Thymus (tissue), 11 donors: Measurements from ENCODE around the gene RASSF9. TPM values are rescaled to one million over a fixed set of nuclear protein-coding genes. Genes with fewer than 3 reads are reported as not detected.

Experiments used
- DNase-seq, 9 donors: peaks; one replicate each; pipeline ENCODE4 v3.0.0-alpha.2; 2013; ENCODE audit warnings: low spot score in 9 of 9, low read depth in 6 of 9, missing footprints in 1 of 9
- H3K27ac ChIP-seq, 2 donors: one replicate each; pipeline ENCODE4 v1.5.1; 2013; ENCODE audit warnings: control low read depth in 1 of 2, low read depth in 1 of 2, low read length in 1 of 2, mild to moderate bottlenecking in 1 of 2, moderate library complexity in 1 of 2
- H3K27me3 ChIP-seq, 2 donors: one replicate each; pipeline ENCODE4 v1.5.1; 2013; ENCODE audit warnings: low read length in 1 of 2; ENCODE audit not compliant: control insufficient read depth in 2 of 2, insufficient read depth in 1 of 2
- H3K36me3 ChIP-seq, 2 donors: one replicate each; pipeline ENCODE4 v1.5.1; 2013; ENCODE audit warnings: low read length in 1 of 2, mild to moderate bottlenecking in 1 of 2, moderate library complexity in 1 of 2; ENCODE audit not compliant: control insufficient read depth in 2 of 2, insufficient read depth in 2 of 2
- H3K4me1 ChIP-seq, 2 donors: one replicate each; pipeline ENCODE4 v1.5.1; 2013; ENCODE audit warnings: low read length in 2 of 2; ENCODE audit not compliant: control insufficient read depth in 2 of 2, insufficient read depth in 2 of 2
- H3K4me3 ChIP-seq, 2 donors: one replicate each; pipeline ENCODE4 v1.5.1; 2013; ENCODE audit warnings: low read length in 2 of 2, control low read depth in 1 of 2, mild to moderate bottlenecking in 1 of 2
- H3K9me3 ChIP-seq, 2 donors: one replicate each; pipeline ENCODE4 v1.5.1; 2013; ENCODE audit warnings: low read length in 1 of 2, mild to moderate bottlenecking in 1 of 2; ENCODE audit not compliant: control insufficient read depth in 2 of 2, insufficient read depth in 1 of 2
- WGBS: extraction: QIAGEN DNeasy Blood & Tissue Kit; methylation state at CpG from one replicate; pipeline ENCODE4 v1.1.7; 2013; 5-methylcytosine and 5-hydroxymethylcytosine counted together
- polyA plus RNA-seq: library from polyadenylated mRNA; stranded (reverse); fragments of 200-250 nt; gene quantifications from one replicate; pipeline ENCODE4 v1.2.3, GENCODE V29; 2013
- total RNA-seq: library from RNA; stranded (reverse); fragments of 120-200 nt; gene quantifications from one replicate; pipeline ENCODE4 v1.2.4, GENCODE V29; 2013
- donor health status: healthy.

The RASSF9 gene
- total and polyA plus RNA-seq, 2 donors, result 0.94 to 1.2 TPM

DNA sequence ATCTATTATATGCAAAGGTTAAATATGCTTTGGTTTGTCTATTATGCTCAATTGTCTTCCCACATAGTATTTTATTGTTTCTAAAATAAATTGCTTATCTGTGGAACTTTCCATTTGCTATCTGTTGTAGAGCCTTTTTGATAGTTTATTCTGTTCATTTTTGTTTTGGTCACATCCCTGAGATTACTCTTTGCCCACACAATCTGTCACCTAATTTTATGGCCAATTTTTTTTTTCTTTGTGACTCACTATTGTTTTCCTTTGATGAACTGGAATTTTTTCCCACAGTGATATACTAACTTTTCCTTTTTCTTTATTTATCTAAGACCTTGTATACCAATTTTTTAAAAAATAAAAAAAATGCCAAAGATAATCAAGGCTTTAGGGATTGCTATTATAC lies 61.1 kb downstream of the RASSF9 start:
- Histone ChIP-seq H3K4me3 (no peak overlapping the region), H3K9me3 (no peaks in the 10 kb centered on the region), H3K27me3 (no peaks in the 10 kb centered on the region), H3K36me3 (no peaks in the 10 kb centered on the region), H3K27ac (no peak overlapping the region), H3K4me1 (no peaks in the 10 kb centered on the region)
- DNase-seq, result no peak

DNA sequence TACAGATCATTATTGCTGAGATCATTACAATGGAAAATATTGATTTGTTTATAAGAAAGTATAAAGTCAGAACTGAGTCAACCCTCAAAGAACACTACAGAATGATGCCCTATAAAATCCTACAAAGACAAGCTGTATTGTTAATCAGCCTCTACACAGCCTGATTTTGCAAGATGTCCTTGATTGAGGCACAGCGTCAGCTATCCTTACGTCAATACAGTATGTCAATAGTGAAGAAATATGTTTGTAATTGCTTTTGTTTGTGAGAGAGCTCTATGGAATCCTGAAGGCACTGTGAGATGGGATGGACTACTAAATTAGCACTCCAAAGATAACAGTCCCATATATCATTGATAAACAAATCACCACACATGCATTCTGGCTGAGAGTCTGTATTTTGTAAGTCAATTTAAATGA lies 70.7 kb downstream of the RASSF9 start:
- Histone ChIP-seq H3K27me3 (no peaks in the 10 kb centered on the region), H3K27ac (no peak overlapping the region), H3K9me3 (no peaks in the 10 kb centered on the region), H3K36me3 (no peaks in the 10 kb centered on the region), H3K4me3 (no peak overlapping the region), H3K4me1 (no peaks in the 10 kb centered on the region)
- no peak for DNase-seq
- WGBS, result 97% methylated on average over 2 of the region's 2 CpGs

DNA sequence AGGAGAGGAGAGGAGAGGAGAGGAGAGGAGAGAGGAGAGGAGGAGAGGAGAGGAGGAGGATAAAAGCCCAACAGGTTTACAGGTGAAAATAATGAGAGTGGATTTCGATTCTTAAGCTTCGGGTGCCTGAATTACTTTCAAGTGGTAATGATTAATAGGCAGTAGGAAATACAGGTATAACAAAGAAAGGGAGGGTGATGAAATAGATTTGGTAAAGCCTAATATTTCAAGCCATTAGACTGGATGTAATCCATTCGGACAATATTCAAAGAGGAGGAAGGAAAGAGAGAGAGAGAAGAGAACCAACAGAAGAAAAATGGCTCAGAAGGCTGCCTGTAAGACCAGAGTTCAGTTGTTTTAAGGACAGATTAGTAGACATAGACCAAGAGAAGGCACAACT lies 76.6 kb downstream of the RASSF9 start:
- H3K4me3 ChIP-seq, result no peak overlapping the region
- 94% methylated on average over 3 of the region's 3 CpGs for WGBS
- no peak overlapping the region for H3K27ac ChIP-seq
- DNase-seq, result no peak
- peaks cover 0 to 2% of the 10 kb centered on the region in 2 donors for H3K9me3 ChIP-seq
- no peaks in the 10 kb centered on the region for H3K27me3 ChIP-seq
- H3K4me1 ChIP-seq, result no peaks in the 10 kb centered on the region
- no peaks in the 10 kb centered on the region for H3K36me3 ChIP-seq

DNA sequence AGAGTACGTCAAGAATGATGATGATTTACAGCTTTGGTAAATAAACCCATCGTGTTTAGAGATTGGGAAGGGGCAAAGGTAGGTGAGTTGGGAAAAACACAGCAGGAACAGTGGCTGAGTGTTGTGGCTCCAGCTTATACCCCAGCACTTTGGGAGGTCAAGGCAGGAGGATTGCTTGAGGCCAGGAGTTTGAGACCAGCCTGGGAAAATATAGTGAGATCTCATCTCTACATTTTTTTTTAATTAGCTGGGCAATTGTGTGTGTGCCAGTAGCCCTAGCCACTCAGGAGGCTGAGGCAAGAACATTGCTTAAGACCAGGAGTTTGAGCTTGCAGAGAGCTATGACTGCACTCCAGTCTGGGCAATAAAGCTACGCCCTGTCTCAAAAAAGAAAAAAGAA lies 77.1 kb downstream of the RASSF9 start:
- Histone ChIP-seq H3K36me3 (no peaks in the 10 kb centered on the region), H3K4me3 (no peak overlapping the region), H3K4me1 (no peaks in the 10 kb centered on the region), H3K9me3 (peaks cover 0 to 2% of the 10 kb centered on the region in 2 donors), H3K27me3 (no peaks in the 10 kb centered on the region), H3K27ac (no peak overlapping the region)
- DNase-seq, result no peak
- 95% methylated on average over 3 of the region's 3 CpGs for WGBS

DNA sequence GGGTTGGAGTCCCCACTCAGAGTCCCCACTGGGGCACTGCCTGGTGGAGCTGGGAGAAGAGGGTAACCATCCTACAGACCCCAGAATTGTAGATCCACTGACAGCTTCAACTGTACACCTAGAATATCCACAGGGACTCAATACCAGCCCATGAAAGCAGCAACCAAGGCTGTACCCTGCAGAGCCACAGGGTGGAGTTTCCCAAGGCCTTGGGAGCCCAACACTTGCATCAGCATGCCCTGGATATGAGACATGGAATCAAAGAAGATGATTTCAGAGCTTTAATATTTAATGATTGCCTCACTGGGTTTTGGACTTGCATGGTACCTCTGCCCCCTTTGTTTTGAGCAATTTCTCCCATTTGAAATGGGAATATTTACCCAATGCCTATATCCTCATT lies 80.4 kb downstream of the RASSF9 start:
- Histone ChIP-seq H3K27ac (no peak overlapping the region), H3K9me3 (peaks cover 0 to 2% of the 10 kb centered on the region in 2 donors), H3K4me1 (no peaks in the 10 kb centered on the region), H3K27me3 (no peaks in the 10 kb centered on the region), H3K36me3 (no peaks in the 10 kb centered on the region), H3K4me3 (no peak overlapping the region)
- no peak for DNase-seq

Other genes with a start within 250 kb of the RASSF9 start
- 3.4 TPM for gene NTS, start 37.9 kb upstream of the RASSF9 start, total RNA-seq
- gene NTS, start 37.9 kb upstream of the RASSF9 start, polyA plus RNA-seq, result 6.2 TPM